Sigmoid colon (tissue), 7 donors: ENCODE data around the gene MRPL49. TPM values are rescaled to one million over a fixed set of nuclear protein-coding genes. Genes with fewer than 3 reads are reported as not detected.

Experiments used
- DNase-seq: peaks from one replicate; pipeline ENCODE4 v3.0.0-alpha.2; 2019
- H3K27ac ChIP-seq, 4 donors: fragments of 200-600 bp; sonication (generic); one replicate each; pipeline ENCODE4 v1.5.1; 2016 to 2019; ENCODE audit warnings: mild to moderate bottlenecking in 1 of 4
- H3K27me3 ChIP-seq, 3 donors: fragments of 200-600 bp; sonication (generic); one replicate each; pipeline ENCODE4 v1.5.1; 2019; ENCODE audit warnings: mild to moderate bottlenecking in 1 of 3
- H3K36me3 ChIP-seq, 4 donors: fragments of 200-600 bp; sonication (generic); one replicate each; pipeline ENCODE4 v1.5.1; 2016 to 2019
- H3K4me1 ChIP-seq, 4 donors: fragments of 200-600 bp; sonication (generic); one replicate each; pipeline ENCODE4 v1.5.1; 2017 to 2019
- H3K4me3 ChIP-seq, 4 donors: fragments of 200-600 bp; sonication (generic); one replicate each; pipeline ENCODE4 v1.5.1; 2017 to 2019; ENCODE audit warnings: mild to moderate bottlenecking in 2 of 4, moderate library complexity in 1 of 4
- H3K9me3 ChIP-seq, 4 donors: fragments of 200-600 bp in 3 of 4; sonication (generic) in 3 of 4; one replicate each; pipeline versions ENCODE4 v1.5.1 to v1.6.1; 2013 to 2019
- EP300 ChIP-seq, 4 donors: sonication (generic); formaldehyde crosslinking; IDR thresholded peaks; one replicate each; pipeline ENCODE4 v1.6.1; 2017; ENCODE audit warnings: antibody characterized with exemption in 4 of 4
- POLR2A ChIP-seq, 2 donors: fragments of 450-650 bp; IDR thresholded peaks; one replicate each; pipeline ENCODE4 v1.6.1; 2016; ENCODE audit warnings: antibody characterized with exemption in 2 of 2, mild to moderate bottlenecking in 2 of 2, moderate library complexity in 2 of 2
- POLR2AphosphoS5 ChIP-seq, 4 donors: sonication (generic); formaldehyde crosslinking; IDR thresholded peaks; one replicate each; pipeline ENCODE4 v1.6.1; 2017; ENCODE audit warnings: antibody characterized with exemption in 4 of 4
- WGBS, 2 donors: extraction: QIAGEN DNeasy Blood & Tissue Kit; methylation state at CpG; one replicate each; pipeline ENCODE4 v1.1.7; 2013; 5-methylcytosine and 5-hydroxymethylcytosine counted together
- intact Hi-C: fragments of 100-400 bp; cut with DNase I; formaldehyde crosslinking; loops from one replicate; pipeline ENCODE4 v1.15.1; 2023
- polyA plus RNA-seq, 3 donors: library from polyadenylated mRNA; stranded (reverse); fragments of 200-250 nt; gene quantifications; one replicate each; pipeline ENCODE4 v1.2.3, GENCODE V29; 2013
- total RNA-seq, 4 donors: library from RNA; depleted of rRNA; stranded (reverse); fragments of >200 nt; gene quantifications; one replicate each; pipeline ENCODE4 v1.1.0, GENCODE V29; 2016
- TF ChIP-seq, protein P1 (sequence below), 4 experiments: fragments of 450-650 bp in 3 of 4; fragments of 200-600 bp in 1 of 4; IDR thresholded peaks; one replicate each; pipeline ENCODE4 v1.5.1; 2016 to 2019; ENCODE audit warnings: antibody characterized with exemption in 4 of 4, mild to moderate bottlenecking in 3 of 4, moderate library complexity in 2 of 4
- donor health status: healthy with polysubstance abuse.
- donor health status: Bipolar disorder and iron deficiency.
- donor health status: healthy.

MRPL49 gene
- total and polyA plus RNA-seq, 7 donors, result 41.5 to 104 (median 69.8) TPM

DNA sequence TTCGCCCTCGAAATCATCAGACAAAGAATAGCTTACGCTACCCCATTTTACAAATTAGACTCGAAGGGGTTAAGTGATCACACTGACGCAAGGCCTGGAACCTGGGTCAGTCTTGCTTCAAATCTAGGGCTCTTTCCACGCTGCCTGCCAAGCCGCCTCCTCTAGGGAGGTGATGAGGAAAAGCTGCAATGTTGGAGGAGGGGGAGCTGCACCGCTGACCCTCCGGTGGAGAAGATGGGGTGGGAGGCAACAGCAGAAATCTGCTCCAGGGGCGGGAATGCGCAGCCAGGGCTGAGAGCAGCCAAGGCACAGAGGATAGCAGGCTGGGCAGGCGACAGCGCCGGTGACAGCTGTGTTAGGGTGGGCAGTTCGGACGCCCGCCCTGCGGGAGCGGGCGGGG is 11.6 kb downstream of the MRPL49 start:
- H3K36me3 ChIP-seq, result peaks cover 21 to 43% (median 39%) of the 10 kb centered on the region in 4 donors
- DNase-seq, result peak; percentile 76
- no peaks in the 10 kb centered on the region for H3K27me3 ChIP-seq
- intact Hi-C loops, result loop anchor here (2.0 to 5.0 kb wide), 2 partner anchors 47 to 129 kb away; partner anchors contain the start of genes CAPN1 and POLA2
- H3K9me3 ChIP-seq, result no peaks in the 10 kb centered on the region
- WGBS, 2 donors, result 0% methylated on average over 20 of the region's 20 CpGs
- no peak for TF ChIP-seq POLR2A (IDR thresholded peaks at IDR 0.05)
- TF ChIP-seq, protein P1, sequence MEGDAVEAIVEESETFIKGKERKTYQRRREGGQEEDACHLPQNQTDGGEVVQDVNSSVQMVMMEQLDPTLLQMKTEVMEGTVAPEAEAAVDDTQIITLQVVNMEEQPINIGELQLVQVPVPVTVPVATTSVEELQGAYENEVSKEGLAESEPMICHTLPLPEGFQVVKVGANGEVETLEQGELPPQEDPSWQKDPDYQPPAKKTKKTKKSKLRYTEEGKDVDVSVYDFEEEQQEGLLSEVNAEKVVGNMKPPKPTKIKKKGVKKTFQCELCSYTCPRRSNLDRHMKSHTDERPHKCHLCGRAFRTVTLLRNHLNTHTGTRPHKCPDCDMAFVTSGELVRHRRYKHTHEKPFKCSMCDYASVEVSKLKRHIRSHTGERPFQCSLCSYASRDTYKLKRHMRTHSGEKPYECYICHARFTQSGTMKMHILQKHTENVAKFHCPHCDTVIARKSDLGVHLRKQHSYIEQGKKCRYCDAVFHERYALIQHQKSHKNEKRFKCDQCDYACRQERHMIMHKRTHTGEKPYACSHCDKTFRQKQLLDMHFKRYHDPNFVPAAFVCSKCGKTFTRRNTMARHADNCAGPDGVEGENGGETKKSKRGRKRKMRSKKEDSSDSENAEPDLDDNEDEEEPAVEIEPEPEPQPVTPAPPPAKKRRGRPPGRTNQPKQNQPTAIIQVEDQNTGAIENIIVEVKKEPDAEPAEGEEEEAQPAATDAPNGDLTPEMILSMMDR (IDR thresholded peaks at IDR 0.05), result no peak
- no peak for TF ChIP-seq POLR2AphosphoS5 (IDR thresholded peaks at IDR 0.05)
- TF ChIP-seq EP300 (IDR thresholded peaks at IDR 0.05), result no peak
- H3K4me3 ChIP-seq, result peak overlapping the region; percentile 83 to 93 (median 90)
- H3K4me1 ChIP-seq, result peaks cover 0 to 31% (median 25%) of the 10 kb centered on the region in 4 donors
- H3K27ac ChIP-seq, result peak overlapping the region; percentile 94 to 98 (median 96)

DNA sequence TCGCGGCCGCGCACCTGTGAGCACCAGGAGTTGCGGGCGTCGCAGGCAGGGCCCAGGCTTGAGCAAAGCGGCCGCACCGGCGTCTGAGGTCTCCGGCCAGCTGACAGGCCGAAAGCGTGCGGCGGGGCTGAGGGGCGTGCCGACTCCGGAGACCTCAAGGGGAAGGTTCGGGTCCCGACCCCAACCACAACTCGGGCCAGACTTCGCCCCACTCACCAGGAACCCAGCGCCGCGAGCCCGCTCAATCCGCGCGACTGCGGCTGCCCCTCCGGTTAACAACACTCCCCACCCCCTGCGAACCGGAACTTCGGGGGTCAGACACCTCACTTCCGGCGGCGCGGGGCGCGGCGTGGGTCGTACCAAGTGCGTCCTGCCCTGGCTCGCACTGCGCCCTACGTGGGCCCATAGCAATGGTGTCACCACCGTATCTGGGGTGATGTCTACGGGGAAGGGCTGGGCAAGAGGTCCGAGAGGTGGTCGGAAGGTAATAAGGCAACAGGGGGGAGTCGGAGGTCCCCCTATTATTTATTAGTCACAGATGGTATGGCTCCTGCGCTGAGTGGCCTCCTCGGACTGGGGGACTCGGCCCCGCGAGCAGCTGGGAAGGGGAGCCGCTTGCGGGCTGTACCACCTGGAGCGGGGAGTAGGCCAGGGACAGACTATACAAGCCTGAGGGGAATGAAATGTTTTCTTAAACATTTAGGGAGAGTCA is 12.3 kb downstream of the MRPL49 start, which contains the start of gene SYVN1:
Gene SYVN1, minus strand, starts transcription at position 280 of the 712 bp plus-strand sequence. CDS start 918 bp downstream, outside the sequence.
- Histone ChIP-seq H3K36me3 (peaks cover 18 to 37% (median 33%) of the 10 kb centered on the region in 4 donors), H3K4me3 (peak within 1 kb of the TSS; percentile 83 to 93 (median 90)), H3K9me3 (no peaks in the 10 kb centered on the region), H3K27ac (peak within 1 kb of the TSS; percentile 94 to 98 (median 96)), H3K27me3 (no peaks in the 10 kb centered on the region), H3K4me1 (peaks cover 0 to 31% (median 25%) of the 10 kb centered on the region in 4 donors)
- intact Hi-C loops, result loop anchor here (2.0 to 5.0 kb wide), 2 partner anchors 46 to 128 kb away; partner anchors contain the start of genes CAPN1 and POLA2
- TF ChIP-seq EP300 (IDR thresholded peaks at IDR 0.05) (peak in 1 of 4 donors; percentile 40), POLR2A (IDR thresholded peaks at IDR 0.05) (peak; percentile 97 to 98), POLR2AphosphoS5 (IDR thresholded peaks at IDR 0.05) (peak; percentile 99)
- TF ChIP-seq, protein P1 (IDR thresholded peaks at IDR 0.05), result no peak
- 0% methylated on average over 60 of the region's 60 CpGs for WGBS, 2 donors
- peak; percentile 96 for DNase-seq

DNA sequence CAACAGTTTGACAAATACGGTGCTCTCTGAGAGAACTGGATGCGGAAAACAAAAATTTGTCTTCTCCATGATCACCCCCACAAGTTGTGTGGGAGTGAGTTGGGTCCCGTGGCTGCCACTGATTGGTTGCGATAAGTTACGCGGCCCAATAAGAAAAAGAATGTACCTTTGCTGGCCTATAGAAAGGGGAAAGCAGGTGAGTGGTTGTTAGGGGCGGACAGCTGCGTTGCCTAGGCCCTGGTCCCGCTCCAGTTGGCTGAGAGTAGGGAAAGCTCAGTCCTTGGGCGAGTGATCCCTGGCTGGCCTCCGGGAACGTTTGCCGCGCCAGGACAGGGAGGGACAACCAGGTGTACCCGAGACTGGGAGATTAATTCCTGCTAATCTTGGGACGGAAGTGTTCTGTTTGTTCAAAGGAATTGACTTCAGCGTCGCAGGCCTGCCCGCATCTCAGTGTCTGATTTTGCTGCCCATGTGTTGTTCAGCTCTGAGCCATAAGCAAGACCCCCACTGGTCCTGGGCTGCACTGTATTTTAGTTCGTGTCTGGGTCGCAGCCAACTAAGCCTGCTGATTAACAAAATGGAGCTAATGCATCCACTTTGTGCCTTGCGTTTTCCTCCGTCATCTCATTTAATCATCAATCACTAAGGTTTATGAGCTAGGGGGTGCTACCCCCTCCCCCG is 13.0 kb downstream of the MRPL49 start:
- H3K27me3 ChIP-seq, result no peaks in the 10 kb centered on the region
- peak overlapping the region; percentile 94 to 98 (median 96) for H3K27ac ChIP-seq
- no peak for TF ChIP-seq EP300 (IDR thresholded peaks at IDR 0.05)
- TF ChIP-seq, protein P1 (IDR thresholded peaks at IDR 0.05), result no peak
- TF ChIP-seq POLR2A (IDR thresholded peaks at IDR 0.05), result peak in 1 of 2 donors; percentile 45
- TF ChIP-seq POLR2AphosphoS5 (IDR thresholded peaks at IDR 0.05), result peak in 3 of 4 donors; percentile 12 to 78 (median 53)
- intact Hi-C loops, result loop anchor here (2.0 to 5.0 kb wide), 2 partner anchors 46 to 127 kb away; partner anchors contain the start of genes CAPN1 and POLA2
- H3K4me1 ChIP-seq, result peaks cover 0 to 31% (median 25%) of the 10 kb centered on the region in 4 donors
- peak; percentile 98 for DNase-seq
- WGBS, 2 donors, result 1 to 2% methylated on average over 24 of the region's 24 CpGs
- peaks cover 11 to 30% (median 26%) of the 10 kb centered on the region in 4 donors for H3K36me3 ChIP-seq
- no peaks in the 10 kb centered on the region for H3K9me3 ChIP-seq
- peak overlapping the region; percentile 83 to 93 (median 90) for H3K4me3 ChIP-seq

DNA sequence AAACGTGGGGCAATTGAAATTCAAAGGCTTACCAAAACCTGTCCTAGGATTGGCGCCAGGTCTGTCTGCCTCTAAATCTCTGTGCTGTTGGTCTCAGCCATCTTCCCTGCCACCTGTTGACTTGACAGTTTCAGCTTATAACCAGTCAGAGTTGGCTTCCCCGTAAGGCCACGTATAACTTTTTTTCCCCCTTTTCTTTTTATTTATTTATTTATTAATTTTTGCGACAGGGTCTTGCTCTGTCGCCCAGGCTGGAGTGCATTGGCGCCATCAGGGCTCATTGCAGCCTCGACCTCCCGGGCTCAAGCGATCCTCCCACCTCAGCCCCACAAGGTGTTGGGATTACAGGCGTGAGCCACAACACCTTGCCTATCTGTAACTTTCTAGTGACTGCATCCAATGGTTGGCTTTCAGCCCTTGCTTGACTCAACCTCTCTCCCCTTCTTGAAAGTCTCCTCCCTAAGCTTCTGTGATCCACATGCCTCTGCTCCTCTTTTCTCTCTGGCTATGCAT is 13.6 kb downstream of the MRPL49 start:
- intact Hi-C loops, result loop anchor here (2.0 kb wide), 1 partner anchor 45 kb away; the partner anchor contains the start of gene CAPN1
- no peaks in the 10 kb centered on the region for H3K9me3 ChIP-seq
- H3K36me3 ChIP-seq, result peaks cover 5 to 24% (median 20%) of the 10 kb centered on the region in 4 donors
- TF ChIP-seq, protein P1 (IDR thresholded peaks at IDR 0.05), result no peak
- DNase-seq, result no peak
- peak overlapping the region; percentile 83 to 93 (median 90) for H3K4me3 ChIP-seq
- H3K4me1 ChIP-seq, result peaks cover 0 to 31% (median 25%) of the 10 kb centered on the region in 4 donors
- WGBS, 2 donors, result 48 to 59% methylated on average over 11 of the region's 11 CpGs
- H3K27me3 ChIP-seq, result no peaks in the 10 kb centered on the region
- peak overlapping the region; percentile 94 to 98 (median 96) for H3K27ac ChIP-seq
